ENCODE measurements around the gene CNIH1.

CNIH1 gene

GRCh38 chr14:54480830-54481562, 39.8 kb upstream of the CNIH1 start:
- Histone ChIP-seq H3K79me1 (ENCODE audit: low read length) (no peaks in the 10 kb centered on the region), H4K8ac (ENCODE audit: low read depth, low read length) (no peak overlapping the region), H3K23ac (ENCODE audit: low read length) (no peak overlapping the region), H3K4ac (ENCODE audit: low read depth, low read length) (no peak overlapping the region), H2BK120ac (ENCODE audit: low read depth, low read length) (no peak overlapping the region), H3K36me3 (ENCODE audit: control insufficient read depth, insufficient read depth, low read length) (no peaks in the 10 kb centered on the region), H3K18ac (ENCODE audit: low read length) (no peak overlapping the region), H2BK5ac (ENCODE audit: low read length) (no peak overlapping the region), H3K79me2 (ENCODE audit: control insufficient read depth, insufficient read depth, low read length) (peaks cover 17% of the 10 kb centered on the region), H3K56ac (ENCODE audit: low read length) (no peak overlapping the region), H3K27me3 (ENCODE audit: insufficient read depth, low read length, poor library complexity) (no peaks in the 10 kb centered on the region), H3K27ac (ENCODE audit: low read depth, low read length) (no peak overlapping the region), H3K4me3 (ENCODE audit: low read length) (no peak overlapping the region), H3K9ac (ENCODE audit: low read length) (no peak overlapping the region), H2AK5ac (ENCODE audit: low read length) (no peak overlapping the region), H3K4me2 (ENCODE audit: low read length) (no peak overlapping the region), H4K5ac (ENCODE audit: low read length) (no peak overlapping the region), H2BK15ac (replicated peaks; ENCODE audit: low read depth) (no peak overlapping the region), H3K4me1 (ENCODE audit: control insufficient read depth, low read depth, low read length) (no peaks in the 10 kb centered on the region)
- 100% methylated on average over 2 of the region's 4 CpGs for WGBS (ENCODE audit: extremely low coverage, insufficient coverage, low lambda C conversion rate)
- no peak for DNase-seq

DNA sequence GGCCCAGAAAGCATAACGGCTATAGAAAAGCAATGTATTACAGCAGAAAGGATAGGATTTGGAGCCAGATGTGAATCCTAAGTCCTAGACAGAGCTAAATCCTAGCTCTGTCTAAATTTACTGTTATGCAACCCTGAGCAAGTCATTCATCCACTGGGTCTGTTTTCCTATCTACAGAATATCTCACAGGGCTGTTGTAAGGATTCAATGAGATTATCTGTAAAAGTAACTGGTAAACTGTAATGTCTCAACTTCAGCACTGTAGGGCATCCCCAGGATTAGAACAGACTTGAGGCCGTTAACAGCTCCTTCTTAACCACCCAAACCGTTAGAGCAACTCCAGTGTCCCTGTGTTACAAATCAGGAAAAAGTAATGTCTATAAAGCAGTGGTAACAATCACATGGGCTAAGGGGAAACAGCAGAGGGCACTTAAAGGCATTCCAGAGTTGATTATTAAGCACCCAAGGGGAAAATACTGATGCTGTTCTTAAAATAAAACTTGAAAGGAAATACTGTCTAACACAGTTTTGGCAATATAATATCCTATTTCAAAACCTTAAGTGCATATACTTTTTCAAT, 37.6 kb upstream of the CNIH1 start:
- Histone ChIP-seq H3K4me3 (ENCODE audit: low read length) (no peak overlapping the region), H3K79me2 (ENCODE audit: control insufficient read depth, insufficient read depth, low read length) (peaks cover 4% of the 10 kb centered on the region), H3K36me3 (ENCODE audit: control insufficient read depth, insufficient read depth, low read length) (no peaks in the 10 kb centered on the region), H4K5ac (ENCODE audit: low read length) (no peak overlapping the region), H4K8ac (ENCODE audit: low read depth, low read length) (no peak overlapping the region), H3K27ac (ENCODE audit: low read depth, low read length) (no peak overlapping the region), H3K4me2 (ENCODE audit: low read length) (no peak overlapping the region), H3K56ac (ENCODE audit: low read length) (no peak overlapping the region), H2AK5ac (ENCODE audit: low read length) (no peak overlapping the region), H3K18ac (ENCODE audit: low read length) (no peak overlapping the region), H2BK5ac (ENCODE audit: low read length) (no peak overlapping the region), H3K23ac (ENCODE audit: low read length) (no peak overlapping the region), H3K4me1 (ENCODE audit: control insufficient read depth, low read depth, low read length) (no peaks in the 10 kb centered on the region), H3K9ac (ENCODE audit: low read length) (no peak overlapping the region), H2BK15ac (replicated peaks; ENCODE audit: low read depth) (no peak overlapping the region), H2BK120ac (ENCODE audit: low read depth, low read length) (no peak overlapping the region), H3K27me3 (ENCODE audit: insufficient read depth, low read length, poor library complexity) (no peaks in the 10 kb centered on the region), H3K79me1 (ENCODE audit: low read length) (no peaks in the 10 kb centered on the region), H3K4ac (ENCODE audit: low read depth, low read length) (no peak overlapping the region)
- no CpG with 5 or more reads among the region's 3 CpGs for WGBS (ENCODE audit: extremely low coverage, insufficient coverage, low lambda C conversion rate)
- DNase-seq, result peak; percentile 50

DNA sequence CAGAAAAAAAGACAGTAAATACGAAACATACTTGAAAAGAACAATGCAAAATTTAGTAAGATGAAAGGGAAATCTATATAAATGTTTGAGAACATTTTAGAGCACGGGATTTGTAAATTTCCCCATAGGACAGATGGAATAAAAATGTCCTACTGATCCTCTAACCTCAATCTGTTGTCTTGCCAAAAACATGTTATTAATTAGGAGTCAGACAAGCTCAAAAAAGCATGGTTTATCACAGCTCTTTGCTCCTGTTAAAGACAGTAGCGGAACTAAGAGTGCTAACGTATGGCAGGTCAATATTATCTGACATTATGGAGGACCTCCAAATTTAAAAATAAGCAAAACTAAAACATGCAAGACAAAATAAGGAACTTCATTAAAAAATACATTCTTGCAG, 34.7 kb upstream of the CNIH1 start:
- Histone ChIP-seq H3K9ac (ENCODE audit: low read length) (no peak overlapping the region), H2BK5ac (ENCODE audit: low read length) (no peak overlapping the region), H3K4me1 (ENCODE audit: control insufficient read depth, low read depth, low read length) (peaks cover 13% of the 10 kb centered on the region), H4K5ac (ENCODE audit: low read length) (no peak overlapping the region), H3K27ac (ENCODE audit: low read depth, low read length) (no peak overlapping the region), H2BK120ac (ENCODE audit: low read depth, low read length) (no peak overlapping the region), H3K79me2 (ENCODE audit: control insufficient read depth, insufficient read depth, low read length) (no peaks in the 10 kb centered on the region), H3K18ac (ENCODE audit: low read length) (no peak overlapping the region), H3K23ac (ENCODE audit: low read length) (no peak overlapping the region), H2BK15ac (replicated peaks; ENCODE audit: low read depth) (no peak overlapping the region), H4K8ac (ENCODE audit: low read depth, low read length) (no peak overlapping the region), H3K36me3 (ENCODE audit: control insufficient read depth, insufficient read depth, low read length) (no peaks in the 10 kb centered on the region), H3K4ac (ENCODE audit: low read depth, low read length) (no peak overlapping the region), H3K79me1 (ENCODE audit: low read length) (no peaks in the 10 kb centered on the region), H3K4me3 (ENCODE audit: low read length) (no peak overlapping the region), H2AK5ac (ENCODE audit: low read length) (no peak overlapping the region), H3K27me3 (ENCODE audit: insufficient read depth, low read length, poor library complexity) (no peaks in the 10 kb centered on the region), H3K4me2 (ENCODE audit: low read length) (no peak overlapping the region), H3K56ac (ENCODE audit: low read length) (no peak overlapping the region)
- WGBS (ENCODE audit: extremely low coverage, insufficient coverage, low lambda C conversion rate), result no CpG with 5 or more reads among the region's 4 CpGs
- no peak for DNase-seq

GRCh38 chr14:54475187-54475899, 34.2 kb upstream of the CNIH1 start:
- Histone ChIP-seq H4K8ac (ENCODE audit: low read depth, low read length) (no peak overlapping the region), H3K27me3 (ENCODE audit: insufficient read depth, low read length, poor library complexity) (no peaks in the 10 kb centered on the region), H2BK15ac (replicated peaks; ENCODE audit: low read depth) (no peak overlapping the region), H2BK5ac (ENCODE audit: low read length) (no peak overlapping the region), H3K4me1 (ENCODE audit: control insufficient read depth, low read depth, low read length) (peaks cover 16% of the 10 kb centered on the region), H3K9ac (ENCODE audit: low read length) (no peak overlapping the region), H3K4ac (ENCODE audit: low read depth, low read length) (no peak overlapping the region), H3K27ac (ENCODE audit: low read depth, low read length) (no peak overlapping the region), H3K18ac (ENCODE audit: low read length) (no peak overlapping the region), H2BK120ac (ENCODE audit: low read depth, low read length) (no peak overlapping the region), H3K79me2 (ENCODE audit: control insufficient read depth, insufficient read depth, low read length) (no peaks in the 10 kb centered on the region), H3K56ac (ENCODE audit: low read length) (no peak overlapping the region), H3K4me2 (ENCODE audit: low read length) (no peak overlapping the region), H3K4me3 (ENCODE audit: low read length) (no peak overlapping the region), H4K5ac (ENCODE audit: low read length) (no peak overlapping the region), H3K79me1 (ENCODE audit: low read length) (no peaks in the 10 kb centered on the region), H2AK5ac (ENCODE audit: low read length) (no peak overlapping the region), H3K36me3 (ENCODE audit: control insufficient read depth, insufficient read depth, low read length) (no peaks in the 10 kb centered on the region), H3K23ac (ENCODE audit: low read length) (no peak overlapping the region)
- no CpG with 5 or more reads among the region's 4 CpGs for WGBS (ENCODE audit: extremely low coverage, insufficient coverage, low lambda C conversion rate)
- no peak for DNase-seq

- H3K23ac ChIP-seq (ENCODE audit: low read length), result no peak overlapping the region
- H3K4me2 ChIP-seq (ENCODE audit: low read length), result no peak overlapping the region
- H4K8ac ChIP-seq (ENCODE audit: low read depth, low read length), result no peak overlapping the region
- WGBS (ENCODE audit: extremely low coverage, insufficient coverage, low lambda C conversion rate), result no CpG with 5 or more reads among the region's 2 CpGs
- H3K36me3 ChIP-seq (ENCODE audit: control insufficient read depth, insufficient read depth, low read length), result no peaks in the 10 kb centered on the region
- H2AK5ac ChIP-seq (ENCODE audit: low read length), result no peak overlapping the region
- H3K27ac ChIP-seq (ENCODE audit: low read depth, low read length), result no peak overlapping the region
- H3K18ac ChIP-seq (ENCODE audit: low read length), result no peak overlapping the region
- H2BK5ac ChIP-seq (ENCODE audit: low read length), result no peak overlapping the region
- no peak overlapping the region for H2BK120ac ChIP-seq (ENCODE audit: low read depth, low read length)
- no peak overlapping the region for H3K56ac ChIP-seq (ENCODE audit: low read length)
- no peak overlapping the region for H3K4me3 ChIP-seq (ENCODE audit: low read length)
- no peak overlapping the region for H3K9ac ChIP-seq (ENCODE audit: low read length)
- no peak overlapping the region for H3K4ac ChIP-seq (ENCODE audit: low read depth, low read length)
- peaks cover 16% of the 10 kb centered on the region for H3K4me1 ChIP-seq (ENCODE audit: control insufficient read depth, low read depth, low read length)
- H3K79me1 ChIP-seq (ENCODE audit: low read length), result no peaks in the 10 kb centered on the region
- DNase-seq, result no peak
- H3K27me3 ChIP-seq (ENCODE audit: insufficient read depth, low read length, poor library complexity), result no peaks in the 10 kb centered on the region
- H3K79me2 ChIP-seq (ENCODE audit: control insufficient read depth, insufficient read depth, low read length), result no peaks in the 10 kb centered on the region
- no peak overlapping the region for H4K5ac ChIP-seq (ENCODE audit: low read length)
- no peak overlapping the region for H2BK15ac ChIP-seq (replicated peaks; ENCODE audit: low read depth)
Observed at GRCh38 chr14:54474232-54474793, 33.1 kb upstream of the CNIH1 start.

Measured in mesendoderm (in vitro differentiated cells).